Measurements from ENCODE around the gene TPGS1.

The TPGS1 gene

GRCh38 chr19:566403-566802 is 59.1 kb downstream of the TPGS1 start:
- in situ Hi-C loops (cut with HindIII; ENCODE audit: low sequenced_read_pairs): no loop called here

- in situ Hi-C loops (cut with HindIII; ENCODE audit: low sequenced_read_pairs): no loop called here
These were observed 59.5 kb downstream of the TPGS1 start for GRCh38 chr19:566844-567243.

GRCh38 chr19:567296-567900 is 60.1 kb downstream of the TPGS1 start:
- in situ Hi-C loops (cut with HindIII; ENCODE audit: low sequenced_read_pairs): no loop called here

Measured in endothelial cell of hepatic sinusoid (primary cell).